MM.1S (cell line): ENCODE data around the gene HSPB8.

Experiments used
- CTCF ChIP-seq: fragments of 300-600 bp; sonication (generic); IDR thresholded peaks from 2 replicates; pipeline ENCODE4 v1.5.1; 2016; ENCODE audit warnings: antibody characterized with exemption, low read length, mixed read lengths
- EZH2 ChIP-seq: fragments of 300-600 bp; sonication (generic); optimal IDR thresholded peaks from 2 replicates; pipeline ENCODE3; 2017; ENCODE audit warnings: low read depth, mild to moderate bottlenecking, antibody characterized with exemption, low read length, mixed read lengths

GRCh38 chr12:119130523-119130922 is 48.2 kb upstream of the HSPB8 start:
- TF ChIP-seq EZH2 (no peak), CTCF (no peak)
